K562 (cell line): ENCODE results near the gene BTNL8.

Experiments
- ADNP ChIP-seq: fragments of 200-800 bp; sonication (Bioruptor generic); IDR thresholded peaks from 2 replicates; pipeline ENCODE4 v1.6.1; 2016; ENCODE audit warnings: missing genetic modification characterization, missing compliant biosample characterization
- ELF4 ChIP-seq: fragments of 450-650 bp; formaldehyde crosslinking; IDR thresholded peaks from 2 replicates; pipeline ENCODE4 v1.4.0; 2022; ENCODE audit warnings: missing genetic modification characterization
- EZH2 ChIP-seq: IDR thresholded peaks from 2 replicates; pipeline ENCODE4 v1.6.1; 2012; ENCODE audit warnings: low read depth, mild to moderate bottlenecking, inconsistent platforms, low read length, borderline replicate concordance
- MAFK ChIP-seq: IDR thresholded peaks from 2 replicates; pipeline ENCODE4 v1.6.1; 2011; ENCODE audit warnings: low read length, improper control_type of control experiment
- NBN ChIP-seq: fragments of 450-650 bp; IDR thresholded peaks from 2 replicates; pipeline ENCODE4 v1.6.1; 2016; ENCODE audit warnings: low read depth, mild to moderate bottlenecking
- POLR2AphosphoS5 ChIP-seq: IDR thresholded peaks from 2 replicates; pipeline ENCODE4 v1.6.1; 2011; ENCODE audit warnings: mild to moderate bottlenecking, low read depth, low read length, moderate library complexity; ENCODE audit not compliant: control insufficient read depth, insufficient read depth
- RBBP5 ChIP-seq: fragments of 200-600 bp; sonication (generic); IDR thresholded peaks from 2 replicates; pipeline ENCODE4 v1.6.1; 2012; ENCODE audit warnings: borderline replicate concordance, mild to moderate bottlenecking, low read length, control low read depth, inconsistent platforms; ENCODE audit not compliant: insufficient read depth, poor library complexity, severe bottlenecking
- ZNF324 ChIP-seq: fragments of 250-450 bp; sonication (Bioruptor Pico); IDR thresholded peaks from 2 replicates; pipeline ENCODE4 v1.4.0; 2020; ENCODE audit warnings: mild to moderate bottlenecking
- TF ChIP-seq, protein P1 (sequence below), 3 experiments: IDR thresholded peaks in 2 of 3; conservative IDR thresholded peaks in 1 of 3; 2 replicates each; pipeline ENCODE4 v1.5.1; 2011 to 2012; ENCODE audit warnings: low read length in 3 of 3, mild to moderate bottlenecking in 3 of 3, control low read depth in 2 of 3, improper control_type of control experiment in 1 of 3, inconsistent platforms in 1 of 3, low read depth in 1 of 3, mixed read lengths in 1 of 3, moderate library complexity in 1 of 3; ENCODE audit not compliant: insufficient read depth in 2 of 3
- TF ChIP-seq, protein P2 (sequence below): fragments of 250-450 bp; sonication (Bioruptor Pico); IDR thresholded peaks from 2 replicates; pipeline ENCODE4 v1.5.0; 2021; ENCODE audit warnings: mild to moderate bottlenecking, moderate library complexity

DNA sequence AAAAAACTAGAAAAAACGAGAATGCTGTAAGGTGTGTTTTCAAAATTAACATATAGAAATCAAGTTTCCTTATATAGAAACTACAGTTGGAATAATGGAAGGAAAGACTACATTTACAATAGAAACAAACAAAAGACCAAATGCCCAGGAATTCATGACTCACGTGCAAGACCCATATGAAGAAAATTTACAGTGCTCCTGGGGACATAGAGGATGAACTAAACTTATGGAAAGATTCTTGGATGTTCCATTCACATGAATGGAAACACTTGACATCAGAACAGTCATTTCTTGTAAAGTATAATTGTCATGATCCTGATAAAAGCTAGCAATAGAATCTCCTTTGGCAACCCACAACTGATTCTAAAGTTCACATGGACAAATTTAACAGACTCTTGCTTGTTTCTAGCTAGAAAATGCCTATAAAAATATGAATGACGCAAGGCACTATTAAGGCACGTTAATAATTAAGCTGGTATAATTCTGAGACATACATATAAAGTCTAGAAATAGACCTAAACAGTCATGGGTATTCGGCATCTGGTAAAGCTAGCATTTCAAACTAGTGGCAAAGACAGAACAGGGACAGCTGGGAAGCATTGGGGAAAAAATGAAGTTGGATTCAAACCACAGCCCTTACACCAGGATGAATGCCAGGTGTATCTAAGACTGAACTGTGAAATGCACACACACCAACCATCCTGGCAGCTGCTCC is 32.8 kb upstream of the BTNL8 start:
- TF ChIP-seq, protein P1, sequence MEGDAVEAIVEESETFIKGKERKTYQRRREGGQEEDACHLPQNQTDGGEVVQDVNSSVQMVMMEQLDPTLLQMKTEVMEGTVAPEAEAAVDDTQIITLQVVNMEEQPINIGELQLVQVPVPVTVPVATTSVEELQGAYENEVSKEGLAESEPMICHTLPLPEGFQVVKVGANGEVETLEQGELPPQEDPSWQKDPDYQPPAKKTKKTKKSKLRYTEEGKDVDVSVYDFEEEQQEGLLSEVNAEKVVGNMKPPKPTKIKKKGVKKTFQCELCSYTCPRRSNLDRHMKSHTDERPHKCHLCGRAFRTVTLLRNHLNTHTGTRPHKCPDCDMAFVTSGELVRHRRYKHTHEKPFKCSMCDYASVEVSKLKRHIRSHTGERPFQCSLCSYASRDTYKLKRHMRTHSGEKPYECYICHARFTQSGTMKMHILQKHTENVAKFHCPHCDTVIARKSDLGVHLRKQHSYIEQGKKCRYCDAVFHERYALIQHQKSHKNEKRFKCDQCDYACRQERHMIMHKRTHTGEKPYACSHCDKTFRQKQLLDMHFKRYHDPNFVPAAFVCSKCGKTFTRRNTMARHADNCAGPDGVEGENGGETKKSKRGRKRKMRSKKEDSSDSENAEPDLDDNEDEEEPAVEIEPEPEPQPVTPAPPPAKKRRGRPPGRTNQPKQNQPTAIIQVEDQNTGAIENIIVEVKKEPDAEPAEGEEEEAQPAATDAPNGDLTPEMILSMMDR (IDR thresholded peaks at IDR 0.05 in 2 of 3, conservative IDR thresholded peaks at IDR 0.05 in 1 of 3; ENCODE audit: insufficient read depth in 2 of 3, low read depth in 1 of 3, low read length in 3 of 3): no peak
- no peak for TF ChIP-seq ELF4 (CRISPR knock-in tag)
- no peak for TF ChIP-seq MAFK
- TF ChIP-seq RBBP5: no peak
- no peak for TF ChIP-seq ADNP (tag)
- no peak for TF ChIP-seq EZH2
- TF ChIP-seq NBN: no peak
- TF ChIP-seq POLR2AphosphoS5: no peak
- TF ChIP-seq, protein P2, sequence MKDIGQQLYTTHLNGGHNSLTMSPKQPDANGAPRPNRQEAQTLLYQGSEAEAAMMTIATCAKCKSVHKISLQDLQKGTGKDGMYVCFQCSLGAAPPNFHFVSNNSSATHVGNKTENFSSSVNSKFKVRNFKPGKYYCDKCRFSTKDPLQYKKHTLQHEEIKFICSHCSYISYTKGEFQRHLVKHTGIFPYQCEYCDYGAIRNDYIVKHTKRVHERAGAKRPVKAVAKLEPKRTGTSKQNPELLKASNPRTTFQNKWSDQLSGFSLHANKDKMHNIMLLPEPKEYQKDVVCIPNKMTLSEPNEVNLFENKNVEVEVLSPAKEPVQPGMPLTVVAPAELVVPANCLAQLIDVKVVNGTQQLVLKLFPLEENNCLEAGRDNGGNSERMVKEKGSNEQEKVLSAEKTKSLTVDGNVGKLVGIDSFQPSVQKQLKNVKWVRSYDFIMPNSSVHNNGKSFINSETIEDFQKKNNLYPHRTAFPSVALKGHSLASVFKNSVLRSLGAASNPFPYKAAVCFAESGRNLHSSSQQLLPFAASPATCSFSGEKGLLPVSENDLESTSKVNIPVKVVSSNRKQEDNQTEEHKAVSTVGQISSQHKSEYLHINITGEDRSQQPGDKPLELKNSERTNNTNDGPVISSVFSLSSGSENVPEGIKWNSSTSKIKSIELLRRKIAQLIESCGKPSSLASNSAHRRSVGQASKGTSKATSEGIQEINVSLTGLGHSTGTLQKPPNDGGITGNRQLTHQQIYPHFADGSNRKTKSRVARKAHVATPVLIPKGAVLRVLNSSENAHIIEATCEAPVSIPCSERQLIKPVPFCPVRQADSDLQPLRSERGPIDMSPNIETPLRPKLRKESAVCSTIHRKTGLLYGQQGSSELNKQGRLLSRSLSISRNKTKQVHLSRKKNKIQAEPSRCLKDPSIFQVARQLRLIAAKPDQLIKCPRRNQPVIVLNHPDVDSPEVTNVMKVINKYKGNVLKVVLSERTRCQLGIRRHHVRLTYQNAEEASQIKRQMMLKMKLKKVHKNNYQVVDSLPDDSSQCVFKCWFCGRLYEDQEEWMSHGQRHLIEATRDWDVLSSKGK (CRISPR knock-in tag): no peak
- TF ChIP-seq ZNF324 (CRISPR knock-in tag): no peak
